HepG2 (cell line): ENCODE data around the gene TAS1R3. TPM values are rescaled to one million over a fixed set of nuclear protein-coding genes. Genes with fewer than 3 reads are reported as not detected.

ENCODE experiments used
- AGO1 ChIP-seq: fragments of 200-400 bp; formaldehyde crosslinking; IDR thresholded peaks from 2 replicates; pipeline ENCODE4 v1.6.1; 2017; ENCODE audit warnings: mild to moderate bottlenecking, low read depth, low read length, moderate library complexity; ENCODE audit not compliant: poor library complexity, severe bottlenecking
- RBAK ChIP-seq: sonication (generic); formaldehyde crosslinking; IDR thresholded peaks from 2 replicates; pipeline ENCODE4 v1.5.1; 2020; ENCODE audit warnings: mild to moderate bottlenecking, missing genetic modification reagents
- ZBTB34 ChIP-seq: sonication (generic); formaldehyde crosslinking; IDR thresholded peaks from 2 replicates; pipeline ENCODE4 v1.8.0; 2022; ENCODE audit warnings: mild to moderate bottlenecking, missing genetic modification reagents
- ZBTB4 ChIP-seq: sonication (generic); formaldehyde crosslinking; IDR thresholded peaks from 2 replicates; pipeline ENCODE4 v1.4.0; 2020; ENCODE audit warnings: missing genetic modification reagents, mild to moderate bottlenecking, borderline replicate concordance
- ZNF281 ChIP-seq: sonication (generic); formaldehyde crosslinking; IDR thresholded peaks from 2 replicates; pipeline ENCODE4 v1.4.0; 2020; ENCODE audit warnings: missing genetic modification reagents, borderline replicate concordance
- ZNF296 ChIP-seq: sonication (generic); formaldehyde crosslinking; conservative IDR thresholded peaks from 2 replicates; pipeline ENCODE4 v1.5.0; 2020; ENCODE audit warnings: mild to moderate bottlenecking, missing genetic modification reagents
- ZNF33A ChIP-seq: sonication (generic); formaldehyde crosslinking; IDR thresholded peaks from 2 replicates; pipeline ENCODE4 v1.5.1; 2020; ENCODE audit warnings: missing genetic modification reagents, mild to moderate bottlenecking, moderate library complexity, borderline replicate concordance
- ZNF556 ChIP-seq: sonication (generic); formaldehyde crosslinking; IDR thresholded peaks from 2 replicates; pipeline ENCODE4 v1.4.0; 2020; ENCODE audit warnings: mild to moderate bottlenecking, missing genetic modification reagents, borderline replicate concordance
- ZNF740 ChIP-seq: sonication (generic); formaldehyde crosslinking; IDR thresholded peaks from 2 replicates; pipeline ENCODE4 v1.4.0; 2020; ENCODE audit warnings: missing genetic modification reagents
- ZNF746 ChIP-seq: sonication (generic); formaldehyde crosslinking; IDR thresholded peaks from 2 replicates; pipeline ENCODE4 v1.8.0; 2022; ENCODE audit warnings: mild to moderate bottlenecking, missing genetic modification reagents
- polyA plus RNA-seq, 8 experiments: library from polyadenylated mRNA; depleted of rRNA in 3 of 8; stranded (reverse) in 7 of 8; unstranded in 1 of 8; fragments of >200 nt; fragmentation: Illumina TruSeq in 4 of 8; extraction: Trizol in 4 of 8; gene quantifications; 2 replicates each; pipeline versions ENCODE4 v1.2.1 to v1.2.3, GENCODE V29; 2011 to 2016; ENCODE audit warnings: low read depth in 4 of 8, missing spikeins in 1 of 8, mixed read lengths in 1 of 8; ENCODE audit not compliant: insufficient read depth in 1 of 8
- total RNA-seq, 5 experiments: library from RNA; depleted of rRNA; stranded (reverse); fragments of >200 nt; fragmentation: Illumina TruSeq; extraction: Trizol; gene quantifications; 2 replicates each; pipeline ENCODE4 v1.2.3, GENCODE V29; 2016; ENCODE audit warnings: low read depth in 1 of 5

The TAS1R3 gene
- total and polyA plus RNA-seq, 2 of the 13 experiments (the other 11 are each of a cell fraction or from before 2014, with no cell fraction given) = 0.13 to 0.15 TPM

DNA sequence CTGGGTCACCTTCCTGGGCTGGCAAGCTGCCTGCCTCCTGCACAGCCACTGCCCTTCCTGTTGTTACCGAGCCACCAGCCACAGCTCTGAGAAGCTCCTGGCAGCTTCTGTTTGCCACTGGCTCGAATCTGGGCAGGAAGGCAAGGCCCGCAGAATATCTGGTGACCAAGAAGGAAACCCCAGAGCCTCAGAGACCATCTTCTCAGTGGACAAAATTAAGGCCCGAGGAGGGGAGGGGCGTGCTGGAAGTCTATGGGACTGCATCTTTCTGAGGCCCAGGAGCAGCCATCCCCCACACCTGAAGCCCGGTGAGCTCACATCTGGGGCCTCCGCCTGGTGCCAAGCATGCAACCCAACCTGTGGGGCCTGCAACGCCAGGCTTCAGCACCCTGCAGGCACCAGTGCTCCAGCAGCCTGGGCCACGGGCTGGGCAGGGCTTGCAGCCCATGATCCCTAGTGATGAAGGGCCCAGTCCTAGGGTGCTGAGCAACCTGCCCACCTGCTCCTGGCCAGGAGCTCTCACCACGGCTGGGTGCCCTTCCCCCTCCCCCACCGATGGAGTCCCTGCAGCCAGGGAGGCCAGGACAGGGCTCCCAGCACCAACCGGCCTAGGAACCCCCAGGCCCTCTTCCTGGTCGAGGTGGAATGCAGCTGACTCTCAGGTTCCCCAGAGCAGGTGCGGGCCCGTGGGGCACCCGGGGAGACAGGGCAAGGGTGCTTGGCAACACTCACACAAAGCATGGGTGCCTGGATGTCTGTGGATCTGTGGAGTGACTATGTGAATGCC, 5.6 kb upstream of the TAS1R3 start (continued):
- TF ChIP-seq ZNF33A (CRISPR knock-in tag) = no peak
- no peak for TF ChIP-seq AGO1
- TF ChIP-seq ZBTB4 (CRISPR knock-in tag) = no peak
- no peak for TF ChIP-seq RBAK
- TF ChIP-seq ZNF740 (CRISPR knock-in tag) = no peak
- TF ChIP-seq ZNF746 (CRISPR knock-in tag) = no peak
- TF ChIP-seq ZBTB34 (CRISPR knock-in tag) = no peak
- no peak; the same call in 1 of the 2 replicates for TF ChIP-seq ZNF296 (CRISPR knock-in tag)
- TF ChIP-seq ZNF556 (CRISPR knock-in tag) = no peak
- peak; percentile 11; the same call in 1 of the 2 replicates for TF ChIP-seq ZNF281
